CD4-positive, alpha-beta T cell treated with Interleukin-21 for 1 hour (primary cell): ENCODE results near the gene CREB3L1.

Experiments
- DNase-seq: peaks from one replicate; pipeline ENCODE4 v3.0.0-alpha.2; 2020

Gene CREB3L1, protein sequence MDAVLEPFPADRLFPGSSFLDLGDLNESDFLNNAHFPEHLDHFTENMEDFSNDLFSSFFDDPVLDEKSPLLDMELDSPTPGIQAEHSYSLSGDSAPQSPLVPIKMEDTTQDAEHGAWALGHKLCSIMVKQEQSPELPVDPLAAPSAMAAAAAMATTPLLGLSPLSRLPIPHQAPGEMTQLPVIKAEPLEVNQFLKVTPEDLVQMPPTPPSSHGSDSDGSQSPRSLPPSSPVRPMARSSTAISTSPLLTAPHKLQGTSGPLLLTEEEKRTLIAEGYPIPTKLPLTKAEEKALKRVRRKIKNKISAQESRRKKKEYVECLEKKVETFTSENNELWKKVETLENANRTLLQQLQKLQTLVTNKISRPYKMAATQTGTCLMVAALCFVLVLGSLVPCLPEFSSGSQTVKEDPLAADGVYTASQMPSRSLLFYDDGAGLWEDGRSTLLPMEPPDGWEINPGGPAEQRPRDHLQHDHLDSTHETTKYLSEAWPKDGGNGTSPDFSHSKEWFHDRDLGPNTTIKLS

DNA sequence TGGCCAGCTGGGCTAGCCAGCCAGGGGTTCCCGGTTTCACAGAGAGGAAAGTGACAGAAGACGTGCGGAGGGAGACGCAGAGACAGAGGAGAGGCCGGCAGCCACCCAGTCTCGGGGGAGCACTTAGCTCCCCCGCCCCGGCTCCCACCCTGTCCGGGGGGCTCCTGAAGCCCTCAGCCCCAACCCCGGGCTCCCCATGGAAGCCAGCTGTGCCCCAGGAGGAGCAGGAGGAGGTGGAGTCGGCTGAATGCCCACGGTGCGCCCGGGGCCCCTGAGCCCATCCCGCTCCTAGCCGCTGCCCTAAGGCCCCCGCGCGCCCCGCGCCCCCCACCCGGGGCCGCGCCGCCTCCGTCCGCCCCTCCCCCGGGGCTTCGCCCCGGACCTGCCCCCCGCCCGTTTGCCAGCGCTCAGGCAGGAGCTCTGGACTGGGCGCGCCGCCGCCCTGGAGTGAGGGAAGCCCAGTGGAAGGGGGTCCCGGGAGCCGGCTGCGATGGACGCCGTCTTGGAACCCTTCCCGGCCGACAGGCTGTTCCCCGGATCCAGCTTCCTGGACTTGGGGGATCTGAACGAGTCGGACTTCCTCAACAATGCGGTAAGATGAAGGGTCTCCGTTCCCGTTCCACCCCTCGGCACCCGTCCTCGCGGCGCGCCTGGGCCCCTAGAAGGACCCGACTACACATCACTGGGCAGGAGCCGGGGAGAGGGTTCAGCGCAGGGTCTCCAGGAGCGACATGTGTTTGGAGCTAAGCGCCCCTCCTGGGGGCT, at the start of gene CREB3L1:
CREB3L1 (plus strand) TSS at position 41 of the 765 bp plus-strand sequence; CDS start at position 491, 450 bp downstream.
- DNase-seq: no peak

DNA sequence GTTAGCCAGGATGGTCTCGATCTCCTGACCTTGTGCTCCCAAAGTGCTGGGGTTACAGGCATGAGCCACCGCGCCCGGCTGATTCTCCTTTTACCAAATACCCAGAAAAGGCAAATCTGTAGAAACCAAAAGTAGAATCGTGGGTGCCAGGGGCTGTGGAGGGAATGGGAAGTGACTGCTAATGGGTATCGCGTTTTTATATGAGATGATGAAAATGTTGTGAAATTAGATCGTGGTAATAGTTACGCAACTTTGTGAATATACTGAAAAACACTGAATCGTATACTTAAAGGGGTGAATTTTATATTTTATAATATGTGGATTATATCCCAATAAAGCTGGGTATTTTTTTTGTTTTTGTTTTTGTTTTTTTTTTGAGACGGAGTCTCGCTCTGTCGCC, 48.2 kb upstream of the CREB3L1 start:
- no peak for DNase-seq

DNA sequence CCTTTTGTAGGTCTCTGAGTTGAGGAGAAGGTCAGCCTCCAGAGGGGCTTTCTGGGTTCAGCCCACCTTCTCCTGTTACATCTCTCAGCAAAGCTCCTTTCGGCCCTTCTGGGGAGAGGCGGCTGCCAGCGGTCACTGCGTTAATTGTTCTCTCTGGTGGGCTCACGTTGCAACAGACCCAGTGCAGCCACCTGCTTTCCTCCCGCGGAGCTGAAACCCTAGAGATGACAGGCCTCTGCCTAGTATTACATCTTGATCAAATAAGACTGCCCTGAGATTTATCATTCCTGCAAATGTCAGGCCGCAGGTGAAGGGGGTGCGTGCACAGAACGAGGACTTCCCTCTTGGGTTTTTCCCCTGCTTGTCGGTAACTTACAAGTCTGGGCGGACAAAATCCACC, 43.2 kb upstream of the CREB3L1 start:
- DNase-seq: no peak

DNA sequence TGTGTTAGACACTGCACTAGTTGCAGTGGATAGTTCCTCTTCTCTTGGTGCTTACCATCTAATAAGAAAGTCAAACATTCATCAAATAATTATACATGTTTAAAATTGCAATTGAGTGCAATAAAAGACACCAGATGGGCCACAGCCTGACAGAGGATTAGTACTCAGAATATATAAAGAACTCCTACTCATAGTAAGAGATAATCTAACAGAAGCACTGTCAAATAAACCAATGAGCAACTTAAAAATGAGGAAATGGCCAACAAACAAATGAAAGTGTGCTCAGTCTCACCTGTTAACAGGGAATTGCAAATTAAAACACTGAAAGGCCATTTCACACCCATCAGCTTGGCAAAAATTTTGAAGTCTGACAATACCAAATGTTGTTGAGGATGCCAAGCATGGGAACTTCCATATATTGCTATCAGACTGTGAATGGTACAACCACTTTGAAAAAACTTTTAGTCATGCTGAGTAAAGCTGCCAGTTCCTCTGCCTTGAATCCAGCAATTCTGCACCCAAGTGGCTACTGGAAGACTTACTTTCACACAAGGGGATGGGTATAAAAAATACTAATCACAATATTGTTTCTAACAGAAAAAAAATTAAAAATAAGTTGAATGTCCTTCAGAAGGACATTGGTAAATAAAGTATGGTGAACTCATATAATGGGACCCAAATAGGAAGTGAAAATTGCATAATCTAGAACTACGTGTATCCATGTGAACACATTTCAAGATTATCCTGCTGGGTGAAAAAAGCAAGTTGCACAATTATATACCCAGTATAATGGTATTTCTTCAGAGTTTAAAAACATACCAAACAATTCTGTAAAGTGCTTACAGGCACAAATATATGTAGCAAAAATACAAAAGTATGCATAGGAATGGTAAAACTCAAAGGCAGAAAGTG, 41.4 kb upstream of the CREB3L1 start:
- DNase-seq: no peak

DNA sequence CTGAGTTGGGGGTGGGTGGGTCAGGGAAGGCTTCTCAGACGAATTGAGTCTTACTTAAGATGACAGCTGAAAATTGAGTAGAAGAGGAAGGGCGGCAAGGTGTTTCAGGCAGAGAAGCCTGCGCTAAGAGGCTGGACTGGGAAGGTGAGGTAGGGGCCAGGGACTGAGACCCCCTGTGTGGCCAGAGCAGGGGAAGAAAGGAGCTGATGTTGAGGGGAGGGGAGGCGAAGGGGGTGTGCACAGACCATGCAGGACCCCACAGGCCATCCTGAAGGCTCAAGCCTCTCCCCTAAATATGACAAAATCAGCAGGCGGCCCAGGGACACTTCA, 40.6 kb upstream of the CREB3L1 start:
- peak; percentile 34 for DNase-seq

DNA sequence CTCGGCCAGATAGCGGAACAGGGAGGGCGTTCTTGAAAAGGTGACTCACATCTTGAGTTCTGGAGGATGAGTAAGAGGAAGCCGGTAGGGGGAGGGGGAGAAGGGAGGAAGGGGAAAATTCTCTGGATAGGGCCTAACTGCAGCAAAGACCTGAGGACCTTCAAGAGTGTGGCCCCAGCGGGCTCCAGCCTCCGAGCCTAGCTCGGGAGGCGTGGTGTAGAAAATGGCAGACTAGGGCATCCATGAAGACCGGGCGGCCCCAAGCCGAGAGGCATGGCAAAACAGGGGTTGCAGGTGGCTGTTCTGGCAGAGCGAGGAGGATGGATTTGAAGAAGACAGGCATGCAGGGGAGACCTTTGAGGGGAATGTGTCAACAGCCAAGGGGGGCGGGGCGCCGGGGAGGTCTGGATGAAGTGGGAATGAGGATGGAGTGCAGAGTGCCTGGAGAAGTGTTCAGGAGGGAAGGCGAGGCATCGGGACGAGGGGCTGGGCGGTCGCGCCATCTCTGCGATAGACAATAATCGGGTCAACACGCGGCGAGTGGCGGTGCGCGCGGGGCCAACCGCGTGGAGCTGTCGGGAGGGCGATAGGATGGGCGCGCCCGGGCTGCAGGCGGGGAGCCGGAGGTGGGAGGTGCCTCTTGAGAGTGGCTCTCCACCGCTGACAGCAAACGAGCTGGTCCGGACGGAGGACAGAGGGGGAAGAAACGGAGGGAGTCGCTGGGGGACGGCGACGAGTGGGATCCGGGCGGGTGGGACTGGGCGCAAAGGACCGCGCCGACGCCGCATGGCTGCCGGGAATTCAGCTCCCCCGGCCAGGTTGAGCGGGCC, 40.0 kb upstream of the CREB3L1 start:
- DNase-seq: peak; percentile 46

DNA sequence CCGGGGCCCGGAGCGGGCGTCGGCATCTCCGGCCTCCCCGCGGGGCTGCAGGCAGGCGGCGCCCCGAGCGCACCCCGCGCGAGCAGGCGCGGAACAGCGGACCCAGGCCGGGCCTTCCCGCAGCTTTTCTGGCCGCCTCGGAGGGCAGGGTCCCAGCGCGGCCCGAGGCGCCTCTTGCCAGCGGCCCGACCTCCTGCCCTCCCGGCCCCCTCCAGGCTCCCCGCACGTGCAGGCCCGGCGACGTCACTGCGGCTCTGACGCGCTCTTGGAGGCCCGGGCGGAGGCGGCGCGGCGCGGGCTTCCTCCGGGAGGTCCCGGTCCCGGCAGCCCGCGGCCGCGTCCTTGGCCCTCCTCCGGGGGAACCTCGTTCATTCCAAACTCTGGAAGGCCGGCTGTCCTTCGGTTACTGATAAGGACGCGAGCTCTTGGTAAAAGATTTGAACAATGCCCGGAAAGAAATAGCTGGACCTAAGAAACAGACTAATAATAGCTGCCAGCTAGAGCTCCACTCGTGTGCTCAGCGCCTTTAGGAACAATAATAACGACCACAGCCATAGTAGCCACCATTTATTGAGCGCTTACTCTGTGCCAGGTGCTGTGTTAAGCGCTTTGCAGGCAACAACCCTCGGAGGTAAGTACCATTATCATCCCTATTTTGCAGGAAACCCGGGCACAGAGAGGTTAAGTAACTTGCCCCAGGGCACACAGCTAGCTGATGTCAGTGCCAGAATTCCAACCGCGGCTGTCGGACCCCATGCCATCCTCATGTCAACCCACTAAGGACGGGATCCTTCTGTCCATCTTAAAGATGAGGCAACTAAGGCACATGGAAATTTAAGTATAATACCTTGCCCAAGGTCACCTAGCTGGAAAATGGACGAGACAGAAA, 39.1 kb upstream of the CREB3L1 start:
- peak; percentile 59 for DNase-seq

DNA sequence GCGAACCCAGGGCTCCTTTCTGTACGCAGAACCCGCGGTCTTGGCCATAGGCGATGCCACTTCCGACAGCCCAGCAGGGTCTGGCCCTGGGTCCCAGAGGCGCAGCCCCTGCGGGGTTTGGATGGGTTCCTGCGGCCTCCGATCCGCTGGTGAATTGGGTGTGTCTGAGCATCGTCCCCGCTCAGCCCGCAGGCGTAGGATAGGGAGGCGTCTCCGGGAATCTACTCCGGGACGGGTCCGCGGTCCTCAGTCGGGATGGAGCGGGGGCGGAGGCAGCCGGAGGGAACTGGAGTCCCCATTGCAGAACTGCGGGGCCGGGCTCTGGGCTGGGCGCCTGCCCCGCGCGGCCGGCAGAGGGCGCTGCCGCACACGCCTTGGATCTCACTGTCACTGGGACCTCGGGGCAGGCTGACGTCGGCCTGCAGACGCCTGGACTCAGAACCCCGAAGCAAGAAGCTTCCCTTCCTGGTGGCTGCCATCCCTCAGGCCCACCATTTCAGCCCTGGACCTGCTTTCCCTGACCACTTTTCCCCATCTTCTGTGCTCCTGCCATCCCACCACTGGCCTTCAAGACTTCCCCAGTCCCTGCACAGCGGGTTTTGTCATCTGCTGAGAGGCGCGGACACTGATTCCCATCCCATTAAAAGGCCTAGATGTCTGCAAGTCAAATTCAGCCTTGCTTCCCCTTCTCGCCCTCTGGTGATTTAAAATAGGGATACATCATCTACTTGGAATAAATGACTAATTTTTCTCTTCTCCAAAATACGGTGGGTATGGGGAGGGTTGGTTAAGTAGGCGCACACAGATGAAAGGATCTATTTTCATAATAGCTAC, 38.3 kb upstream of the CREB3L1 start:
- DNase-seq: peak; percentile 84

DNA sequence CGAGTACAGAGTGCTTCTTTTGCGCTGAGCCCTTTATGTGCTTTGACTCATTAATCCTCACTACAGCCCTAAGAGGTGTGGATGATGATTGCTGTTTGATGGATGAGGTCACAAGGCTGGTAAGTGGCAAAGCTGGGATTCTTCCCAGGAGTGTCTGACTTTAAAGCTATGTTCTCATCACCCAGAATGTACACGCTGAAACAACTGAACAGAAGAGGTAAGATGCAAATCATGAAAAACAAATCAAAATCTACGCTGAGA, 37.7 kb upstream of the CREB3L1 start:
- no peak for DNase-seq

DNA sequence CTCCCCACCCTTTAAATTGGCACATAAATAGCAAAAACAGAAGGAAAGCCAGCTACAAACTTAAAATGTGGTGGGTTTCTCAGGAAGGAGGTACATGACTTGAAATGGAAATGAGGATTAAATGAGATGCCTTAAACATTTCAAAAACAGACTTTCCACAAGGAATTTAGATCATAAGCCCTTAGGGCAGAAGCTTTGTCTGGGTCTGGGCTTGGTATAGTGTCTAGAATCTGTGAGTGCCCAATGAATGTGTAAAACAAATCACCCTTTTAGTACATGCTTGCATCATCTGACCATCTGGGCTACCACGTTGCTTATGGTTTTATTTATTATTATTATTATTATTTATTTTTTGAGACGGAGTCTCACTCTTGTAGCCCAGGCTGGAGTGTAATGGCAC, 37.1 kb upstream of the CREB3L1 start:
- no peak for DNase-seq

DNA sequence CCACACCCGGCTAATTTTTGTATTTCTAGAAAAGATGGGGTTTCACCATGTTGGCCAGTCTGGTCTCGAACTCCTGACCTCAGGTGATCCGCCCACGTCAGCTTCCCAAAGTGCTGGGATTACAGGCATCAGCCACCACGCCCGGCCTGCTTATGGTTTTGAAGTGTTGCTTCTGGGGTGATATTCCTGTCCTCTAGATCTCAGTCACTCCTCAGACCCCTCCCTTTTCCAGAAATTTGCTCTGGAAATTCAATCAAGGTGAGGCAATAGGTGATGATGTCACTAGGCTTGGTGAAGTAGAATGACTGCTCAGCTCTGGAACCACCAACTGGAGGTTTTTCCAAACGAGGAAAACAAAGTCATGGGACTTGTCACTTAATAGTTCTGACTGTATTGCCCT, 36.6 kb upstream of the CREB3L1 start:
- no peak for DNase-seq

DNA sequence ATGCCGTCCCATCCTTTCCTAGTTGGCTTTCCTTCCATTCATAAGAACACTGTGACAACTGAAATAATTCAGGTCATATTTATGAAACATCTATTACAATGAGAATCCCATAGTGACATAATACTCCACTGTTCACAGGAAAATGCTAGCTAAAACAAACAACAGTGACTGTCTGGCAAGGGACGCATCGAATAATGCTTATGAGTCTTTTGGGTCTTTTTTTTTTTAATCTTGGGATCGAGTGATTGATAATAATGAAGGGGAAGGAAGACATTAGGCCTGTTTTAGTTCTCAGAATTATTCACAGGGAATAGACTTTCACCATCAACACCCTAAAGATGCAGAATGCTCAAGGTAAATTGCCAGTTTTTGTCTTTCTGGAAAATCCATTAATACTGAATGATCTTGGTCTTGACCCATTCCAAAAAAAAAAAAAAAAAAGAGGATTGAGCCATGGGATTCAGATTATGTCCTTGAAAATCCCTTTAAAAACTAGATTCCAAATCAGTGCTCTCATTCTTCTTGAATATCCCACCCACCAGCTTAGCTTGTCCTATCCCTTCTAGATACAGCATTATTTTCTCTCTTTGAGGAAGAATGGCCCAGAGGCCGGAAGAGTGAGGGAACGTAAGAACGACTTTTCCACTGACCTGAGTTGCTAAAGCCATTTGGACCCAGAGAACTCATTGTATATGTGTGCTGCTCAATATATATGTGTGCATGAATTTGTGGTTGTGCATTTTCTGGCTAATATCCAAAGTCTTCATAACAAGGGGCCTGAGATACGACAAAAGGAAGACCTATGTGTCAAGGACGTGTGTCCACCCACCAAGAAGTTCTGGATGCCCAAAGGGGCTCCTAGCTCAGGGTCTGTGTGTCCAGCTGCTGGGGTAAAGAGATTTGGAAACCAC, 35.2 kb upstream of the CREB3L1 start:
- DNase-seq: no peak

DNA sequence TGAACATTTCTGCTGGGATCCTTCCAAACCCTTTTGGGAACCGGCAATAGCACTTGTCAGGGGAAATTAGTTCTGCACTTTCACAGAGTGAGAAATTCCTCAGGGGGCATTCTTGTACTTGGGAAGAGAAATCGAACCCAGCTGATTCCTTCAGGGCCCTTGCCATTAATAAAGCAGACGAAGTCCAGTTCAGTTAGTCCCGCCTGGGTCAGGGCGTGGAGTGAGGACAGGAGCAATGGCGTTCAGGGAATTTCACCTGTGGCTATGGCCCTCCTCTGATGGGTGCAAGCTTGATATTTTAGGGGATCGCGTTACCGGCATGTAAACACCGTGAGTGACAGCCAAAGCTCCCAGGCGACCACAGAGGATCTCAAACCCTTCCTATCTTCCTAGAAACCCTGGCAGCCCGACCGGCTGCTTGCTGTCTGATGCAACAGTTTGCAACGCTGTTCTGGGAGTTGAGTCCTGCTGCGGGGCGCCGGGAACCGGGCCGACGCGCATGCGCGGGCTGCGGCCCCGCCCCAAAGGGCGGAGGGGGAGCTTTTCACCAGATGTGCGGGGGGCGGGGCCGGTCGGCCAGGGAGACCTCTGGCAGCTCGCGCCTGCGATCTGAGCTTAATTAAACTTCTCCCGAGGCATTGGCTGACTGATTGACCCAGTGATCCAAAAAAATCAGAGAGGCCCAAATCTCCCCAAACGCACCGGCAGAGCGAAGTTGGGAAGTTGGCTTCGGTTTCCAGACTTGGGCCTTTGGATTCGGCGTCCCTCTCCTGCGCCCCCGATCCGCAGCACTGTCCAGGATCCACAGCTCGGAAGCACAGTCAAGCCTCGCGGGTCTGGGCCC, 34.3 kb upstream of the CREB3L1 start:
- DNase-seq: peak; percentile 87

DNA sequence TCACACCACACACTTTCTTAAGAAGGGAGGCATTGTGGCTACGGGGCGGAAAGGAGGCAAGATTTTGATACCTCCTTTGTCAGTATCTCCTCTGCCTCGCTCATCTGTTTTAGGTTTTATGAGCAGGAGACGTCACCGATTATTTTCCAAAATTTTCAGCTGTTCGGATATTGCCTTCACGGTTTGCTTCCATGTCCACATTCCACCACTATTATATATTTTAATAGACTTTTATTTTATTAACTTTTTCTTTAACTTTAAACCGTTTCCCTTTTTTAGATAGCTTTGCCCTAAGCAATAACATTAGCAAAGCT, 33.7 kb upstream of the CREB3L1 start:
- DNase-seq: no peak

DNA sequence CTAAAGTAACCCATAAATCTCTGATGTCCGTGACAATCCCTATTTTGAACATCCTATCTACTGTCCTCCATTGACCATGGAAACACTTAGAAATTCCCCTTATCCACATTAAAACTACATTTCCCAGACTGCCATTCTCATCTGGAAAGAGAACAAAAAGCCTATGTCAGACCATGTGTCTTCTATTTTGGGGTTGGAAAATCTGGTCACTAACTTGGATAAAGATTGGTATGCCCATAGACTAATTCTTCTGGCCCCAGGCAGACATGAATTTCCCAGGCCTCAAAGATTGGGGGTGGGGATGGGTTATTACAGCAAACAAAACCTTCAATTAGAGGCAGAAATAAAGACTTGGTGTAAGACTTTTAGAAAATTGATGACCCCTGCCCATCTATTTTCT, 30.9 kb upstream of the CREB3L1 start:
- DNase-seq: no peak

DNA sequence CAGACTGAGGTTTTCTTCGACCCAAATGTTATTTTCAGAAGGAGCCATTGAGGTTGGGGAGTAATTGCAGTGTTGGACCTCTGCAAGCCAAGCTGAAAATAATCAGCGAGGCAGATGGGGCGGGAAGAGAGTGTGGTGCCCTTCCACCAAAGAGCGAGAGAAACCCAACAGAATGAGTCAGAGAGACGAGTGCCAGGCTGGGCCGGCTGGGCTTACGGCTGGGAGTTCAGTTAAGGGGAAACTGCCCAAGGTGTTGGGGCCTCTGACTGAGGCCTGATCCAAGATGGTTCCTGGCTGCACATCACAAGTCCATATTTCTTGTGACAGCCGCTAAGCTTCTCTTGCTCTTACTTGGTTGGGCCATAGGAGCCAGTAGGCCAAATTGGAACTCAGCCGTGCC, 30.4 kb upstream of the CREB3L1 start:
- no peak for DNase-seq

DNA sequence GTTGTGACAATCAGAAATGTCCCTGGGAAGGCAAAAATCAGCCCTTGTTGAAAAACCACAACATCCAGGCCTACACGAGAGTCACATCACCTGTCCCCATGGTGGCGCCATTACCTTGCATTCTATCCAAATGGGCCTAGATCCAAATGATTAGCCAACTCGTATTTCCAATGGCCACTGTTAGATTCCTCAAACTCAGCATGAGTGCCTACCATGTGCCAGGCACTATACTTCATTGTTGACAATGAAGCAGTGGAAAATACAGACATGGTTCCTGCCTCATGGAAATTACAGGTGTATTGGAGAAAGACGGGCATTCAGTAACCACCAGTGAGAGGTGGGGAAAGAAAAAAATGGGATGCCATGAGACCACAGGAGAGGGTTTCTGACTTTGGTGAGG, 29.8 kb upstream of the CREB3L1 start:
- peak; percentile 45 for DNase-seq

DNA sequence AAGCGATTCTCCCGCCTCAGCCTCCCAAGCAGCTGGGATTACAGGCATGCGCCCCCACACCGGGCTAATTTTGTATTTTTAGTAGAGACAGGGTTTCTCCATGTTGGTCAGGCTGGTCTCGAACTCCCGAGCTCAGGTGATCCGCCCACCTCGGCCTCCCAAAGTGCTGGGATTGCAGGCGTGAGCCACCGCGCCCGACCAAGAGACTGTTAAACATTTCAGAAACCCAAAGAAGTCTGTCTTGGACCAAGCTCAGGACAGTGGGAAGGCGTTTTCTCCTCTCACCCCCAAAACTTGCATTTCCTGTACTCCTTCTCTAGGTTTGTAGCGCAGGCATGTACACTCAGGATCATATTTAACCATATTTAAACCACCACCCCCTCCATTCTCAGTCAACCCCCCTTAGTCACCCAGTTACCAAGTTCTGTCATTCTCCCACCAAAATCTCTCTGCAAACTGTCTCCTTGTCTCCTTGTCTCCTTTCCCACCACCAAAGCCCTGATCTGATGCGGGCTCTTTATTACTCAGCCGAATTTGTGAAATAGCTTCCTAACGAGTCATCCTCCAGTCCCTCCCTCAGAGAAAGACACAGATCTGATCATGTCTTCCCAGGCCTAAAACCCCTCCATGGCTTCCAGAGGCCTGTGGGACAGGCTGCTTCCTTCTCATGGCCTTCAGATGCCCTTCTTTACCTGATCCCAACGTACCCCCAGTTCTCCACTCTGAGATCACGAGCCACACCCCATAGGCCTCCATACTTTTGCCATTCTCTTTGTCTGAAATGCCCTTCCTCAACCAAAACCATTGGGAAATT, 29.0 kb upstream of the CREB3L1 start:
- DNase-seq: no peak
